GM23338 (cell line): ENCODE measurements around the gene IMMP2L. TPM values are rescaled to one million over a fixed set of nuclear protein-coding genes. Genes with fewer than 3 reads are reported as not detected.

ENCODE experiments used
- ATAC-seq: fragments of 200-7000 bp; cut with Tn5 transposase; 3 replicates; pipeline ENCODE4 v1.9.1; 2020
- DNase-seq: peaks from one replicate; pipeline ENCODE4 v3.0.0-alpha.2; 2015; ENCODE audit warnings: low spot score
- H2AFZ ChIP-seq: fragments of 200-600 bp; sonication (generic); 2 replicates; pipeline ENCODE4 v1.8.0; 2016; ENCODE audit warnings: antibody characterized with exemption, mild to moderate bottlenecking, moderate library complexity
- H3F3A ChIP-seq: fragments of 200-600 bp; sonication (generic); replicated peaks from 2 replicates; pipeline ENCODE4 v1.8.0; 2017; ENCODE audit warnings: antibody characterized with exemption, mixed run types, low read depth
- H3K27ac ChIP-seq: fragments of 200-600 bp; sonication (generic); 2 replicates; pipeline ENCODE4 v1.6.1; 2016; ENCODE audit warnings: low read depth
- H3K27me3 ChIP-seq: fragments of 200-600 bp; sonication (generic); 2 replicates; pipeline ENCODE4 v1.8.0; 2016; ENCODE audit warnings: mild to moderate bottlenecking, mixed run types, moderate library complexity; ENCODE audit not compliant: insufficient read depth
- H3K36me3 ChIP-seq: fragments of 200-600 bp; sonication (generic); 2 replicates; pipeline ENCODE4 v1.8.0; 2016; ENCODE audit warnings: mild to moderate bottlenecking; ENCODE audit not compliant: insufficient read depth
- H3K4me1 ChIP-seq: fragments of 200-600 bp; sonication (generic); 2 replicates; pipeline ENCODE4 v1.8.0; 2016; ENCODE audit warnings: mild to moderate bottlenecking, moderate library complexity; ENCODE audit not compliant: insufficient read depth
- H3K4me2 ChIP-seq: fragments of 200-600 bp; sonication (generic); 2 replicates; pipeline ENCODE4 v1.7.1; 2017; ENCODE audit warnings: mixed run types
- H3K4me3 ChIP-seq: fragments of 200-600 bp; sonication (generic); 2 replicates; pipeline ENCODE4 v1.6.1; 2016; ENCODE audit warnings: mixed run types
- H3K79me2 ChIP-seq: fragments of 200-600 bp; sonication (generic); replicated peaks from 2 replicates; pipeline ENCODE4 v1.8.0; 2017; ENCODE audit warnings: mild to moderate bottlenecking; ENCODE audit not compliant: insufficient read depth
- H3K9me2 ChIP-seq: fragments of 200-600 bp; sonication (generic); 2 replicates; pipeline ENCODE4 v1.8.0; 2017; ENCODE audit not compliant: insufficient read depth
- H4K20me1 ChIP-seq: fragments of 200-600 bp; sonication (generic); replicated peaks from 2 replicates; pipeline ENCODE4 v1.8.0; 2017; ENCODE audit warnings: mild to moderate bottlenecking; ENCODE audit not compliant: insufficient read depth
- H3K27ac Mint-ChIP-seq: 2 replicates; pipeline ENCODE4 v1.8.0; 2020; ENCODE audit warnings: inconsistent platforms, mild to moderate bottlenecking, moderate library complexity, mixed read lengths
- H3K27me3 Mint-ChIP-seq: 3 replicates; pipeline ENCODE4 v1.8.0; 2022; ENCODE audit warnings: low read depth, mild to moderate bottlenecking, moderate library complexity, mixed read lengths, inconsistent platforms; ENCODE audit not compliant: insufficient read depth, poor library complexity
- H3K36me3 Mint-ChIP-seq: 3 replicates; pipeline ENCODE4 v1.8.0; 2021; ENCODE audit warnings: low read depth, mild to moderate bottlenecking, inconsistent platforms, moderate library complexity, mixed read lengths
- H3K4me1 Mint-ChIP-seq: 3 replicates; pipeline ENCODE4 v1.8.0; 2020; ENCODE audit warnings: mild to moderate bottlenecking, inconsistent platforms, mixed read lengths
- H3K4me3 Mint-ChIP-seq: 3 replicates; pipeline ENCODE4 v1.8.0; 2021; ENCODE audit warnings: moderate library complexity, mild to moderate bottlenecking, inconsistent platforms, mixed read lengths
- H3K9me3 Mint-ChIP-seq: 3 replicates; pipeline ENCODE4 v1.8.0; 2020; ENCODE audit warnings: moderate library complexity, mild to moderate bottlenecking, inconsistent platforms, mixed read lengths
- CREB1 ChIP-seq: fragments of 250-450 bp; sonication (Bioruptor Pico); IDR thresholded peaks from 2 replicates; pipeline ENCODE4 v1.5.0; 2020; ENCODE audit warnings: low read depth, mild to moderate bottlenecking, moderate library complexity
- CTCF ChIP-seq, 2 experiments: fragments of 200-600 bp in 1 of 2; sonication (generic) in 1 of 2; conservative IDR thresholded peaks; 2 replicates each; pipeline versions ENCODE4 v1.5.1 to v1.6.1; 2016 to 2017; ENCODE audit warnings: antibody characterized with exemption in 2 of 2, low read depth in 2 of 2, mild to moderate bottlenecking in 2 of 2, moderate library complexity in 1 of 2
- EZH2 ChIP-seq: fragments of 200-600 bp; sonication (generic); IDR thresholded peaks from one replicate; pipeline ENCODE4 v1.8.0; 2017; ENCODE audit warnings: antibody characterized with exemption, mild to moderate bottlenecking, low read depth; ENCODE audit not compliant: unreplicated experiment
- EZH2phosphoT487 ChIP-seq: fragments of 200-600 bp; sonication (generic); IDR thresholded peaks from one replicate; pipeline ENCODE4 v1.8.1; 2018; ENCODE audit warnings: antibody characterized with exemption; ENCODE audit not compliant: unreplicated experiment
- NANOG ChIP-seq: IDR thresholded peaks from 2 replicates; pipeline ENCODE4 v1.6.1; 2016; ENCODE audit warnings: antibody characterized with exemption, borderline replicate concordance
- POLR2AphosphoS5 ChIP-seq: IDR thresholded peaks from 2 replicates; pipeline ENCODE4 v1.6.1; 2016; ENCODE audit warnings: antibody characterized with exemption, low read depth
- STAT1 ChIP-seq: IDR thresholded peaks from one replicate; pipeline ENCODE4 v1.6.1; 2016; ENCODE audit warnings: antibody characterized with exemption; ENCODE audit not compliant: unreplicated experiment
- ZNF114 ChIP-seq: fragments of 250-450 bp; sonication (Bioruptor Pico); IDR thresholded peaks from 2 replicates; pipeline ENCODE4 v1.5.0; 2020; ENCODE audit warnings: mild to moderate bottlenecking, moderate library complexity
- ZNF331 ChIP-seq: fragments of 250-450 bp; sonication (Bioruptor Pico); IDR thresholded peaks from 2 replicates; pipeline ENCODE4 v1.5.0; 2020; ENCODE audit warnings: low read depth, mild to moderate bottlenecking, moderate library complexity
- polyA plus RNA-seq: library from polyadenylated mRNA; unstranded; fragments of >200 nt; fragmentation: Nextera tagmentation; extraction: Ambion mirVana; gene quantifications from 2 replicates; pipeline ENCODE4 v1.2.1, GENCODE V29; 2016
- total RNA-seq: library from RNA; depleted of rRNA; stranded (reverse); fragments of >200 nt; shearing (Covaris generic); gene quantifications from 2 replicates; pipeline ENCODE4 v1.2.3, GENCODE V29; 2014
- TF ChIP-seq, protein P1 (sequence below): fragments of 250-450 bp; sonication (Bioruptor Pico); IDR thresholded peaks from 2 replicates; pipeline ENCODE4 v1.5.0; 2020; ENCODE audit warnings: mild to moderate bottlenecking, moderate library complexity
- TF ChIP-seq, protein P2 (sequence below): IDR thresholded peaks from one replicate; pipeline ENCODE4 v1.6.1; 2018; ENCODE audit warnings: antibody characterized with exemption; ENCODE audit not compliant: unreplicated experiment
- TF ChIP-seq, protein P3 (sequence below): IDR thresholded peaks from 2 replicates; pipeline ENCODE4 v1.6.1; 2016; ENCODE audit warnings: antibody characterized with exemption

The IMMP2L gene
- total and polyA plus RNA-seq, 2 experiments from 2014 or later, result 7.3 to 14.0 TPM

DNA sequence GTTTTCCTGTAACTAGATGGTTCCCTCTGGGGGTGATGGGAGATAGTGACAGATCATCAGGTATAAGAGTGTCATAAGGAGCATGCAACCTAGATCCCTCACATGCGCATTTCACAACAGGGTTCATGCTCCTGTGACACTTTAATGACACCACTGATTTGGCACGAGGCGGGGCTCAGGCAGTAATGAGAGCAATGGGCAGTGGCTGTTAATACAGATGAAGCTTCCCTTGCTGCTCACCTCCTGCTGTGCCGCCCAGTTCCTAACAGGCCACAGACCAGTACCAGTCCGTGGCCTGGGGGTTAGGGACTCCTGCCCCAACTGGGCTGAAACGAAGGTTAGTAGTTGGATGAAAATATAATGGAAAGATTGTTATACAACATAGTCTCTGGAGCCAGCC lies 673.0 kb downstream of the IMMP2L start:
- Histone ChIP-seq H4K20me1 (no peaks in the 10 kb centered on the region), H3K9me2 (no peaks in the 10 kb centered on the region; the same call in 1 of the 2 replicates), H3K79me2 (no peaks in the 10 kb centered on the region), H3K36me3 (no peaks in the 10 kb centered on the region), H3K27ac (no peak overlapping the region), H2AFZ (no peak overlapping the region), H3K4me1 (0 out of 2 replicates have a peak, but pooled peaks cover 3% of the 10 kb centered on the region), H3K4me3 (no peak overlapping the region), H3K4me2 (no peak overlapping the region), H3F3A (no peaks in the 10 kb centered on the region), H3K27me3 (no peaks in the 10 kb centered on the region)
- no peak for TF ChIP-seq NANOG
- TF ChIP-seq, protein P1, sequence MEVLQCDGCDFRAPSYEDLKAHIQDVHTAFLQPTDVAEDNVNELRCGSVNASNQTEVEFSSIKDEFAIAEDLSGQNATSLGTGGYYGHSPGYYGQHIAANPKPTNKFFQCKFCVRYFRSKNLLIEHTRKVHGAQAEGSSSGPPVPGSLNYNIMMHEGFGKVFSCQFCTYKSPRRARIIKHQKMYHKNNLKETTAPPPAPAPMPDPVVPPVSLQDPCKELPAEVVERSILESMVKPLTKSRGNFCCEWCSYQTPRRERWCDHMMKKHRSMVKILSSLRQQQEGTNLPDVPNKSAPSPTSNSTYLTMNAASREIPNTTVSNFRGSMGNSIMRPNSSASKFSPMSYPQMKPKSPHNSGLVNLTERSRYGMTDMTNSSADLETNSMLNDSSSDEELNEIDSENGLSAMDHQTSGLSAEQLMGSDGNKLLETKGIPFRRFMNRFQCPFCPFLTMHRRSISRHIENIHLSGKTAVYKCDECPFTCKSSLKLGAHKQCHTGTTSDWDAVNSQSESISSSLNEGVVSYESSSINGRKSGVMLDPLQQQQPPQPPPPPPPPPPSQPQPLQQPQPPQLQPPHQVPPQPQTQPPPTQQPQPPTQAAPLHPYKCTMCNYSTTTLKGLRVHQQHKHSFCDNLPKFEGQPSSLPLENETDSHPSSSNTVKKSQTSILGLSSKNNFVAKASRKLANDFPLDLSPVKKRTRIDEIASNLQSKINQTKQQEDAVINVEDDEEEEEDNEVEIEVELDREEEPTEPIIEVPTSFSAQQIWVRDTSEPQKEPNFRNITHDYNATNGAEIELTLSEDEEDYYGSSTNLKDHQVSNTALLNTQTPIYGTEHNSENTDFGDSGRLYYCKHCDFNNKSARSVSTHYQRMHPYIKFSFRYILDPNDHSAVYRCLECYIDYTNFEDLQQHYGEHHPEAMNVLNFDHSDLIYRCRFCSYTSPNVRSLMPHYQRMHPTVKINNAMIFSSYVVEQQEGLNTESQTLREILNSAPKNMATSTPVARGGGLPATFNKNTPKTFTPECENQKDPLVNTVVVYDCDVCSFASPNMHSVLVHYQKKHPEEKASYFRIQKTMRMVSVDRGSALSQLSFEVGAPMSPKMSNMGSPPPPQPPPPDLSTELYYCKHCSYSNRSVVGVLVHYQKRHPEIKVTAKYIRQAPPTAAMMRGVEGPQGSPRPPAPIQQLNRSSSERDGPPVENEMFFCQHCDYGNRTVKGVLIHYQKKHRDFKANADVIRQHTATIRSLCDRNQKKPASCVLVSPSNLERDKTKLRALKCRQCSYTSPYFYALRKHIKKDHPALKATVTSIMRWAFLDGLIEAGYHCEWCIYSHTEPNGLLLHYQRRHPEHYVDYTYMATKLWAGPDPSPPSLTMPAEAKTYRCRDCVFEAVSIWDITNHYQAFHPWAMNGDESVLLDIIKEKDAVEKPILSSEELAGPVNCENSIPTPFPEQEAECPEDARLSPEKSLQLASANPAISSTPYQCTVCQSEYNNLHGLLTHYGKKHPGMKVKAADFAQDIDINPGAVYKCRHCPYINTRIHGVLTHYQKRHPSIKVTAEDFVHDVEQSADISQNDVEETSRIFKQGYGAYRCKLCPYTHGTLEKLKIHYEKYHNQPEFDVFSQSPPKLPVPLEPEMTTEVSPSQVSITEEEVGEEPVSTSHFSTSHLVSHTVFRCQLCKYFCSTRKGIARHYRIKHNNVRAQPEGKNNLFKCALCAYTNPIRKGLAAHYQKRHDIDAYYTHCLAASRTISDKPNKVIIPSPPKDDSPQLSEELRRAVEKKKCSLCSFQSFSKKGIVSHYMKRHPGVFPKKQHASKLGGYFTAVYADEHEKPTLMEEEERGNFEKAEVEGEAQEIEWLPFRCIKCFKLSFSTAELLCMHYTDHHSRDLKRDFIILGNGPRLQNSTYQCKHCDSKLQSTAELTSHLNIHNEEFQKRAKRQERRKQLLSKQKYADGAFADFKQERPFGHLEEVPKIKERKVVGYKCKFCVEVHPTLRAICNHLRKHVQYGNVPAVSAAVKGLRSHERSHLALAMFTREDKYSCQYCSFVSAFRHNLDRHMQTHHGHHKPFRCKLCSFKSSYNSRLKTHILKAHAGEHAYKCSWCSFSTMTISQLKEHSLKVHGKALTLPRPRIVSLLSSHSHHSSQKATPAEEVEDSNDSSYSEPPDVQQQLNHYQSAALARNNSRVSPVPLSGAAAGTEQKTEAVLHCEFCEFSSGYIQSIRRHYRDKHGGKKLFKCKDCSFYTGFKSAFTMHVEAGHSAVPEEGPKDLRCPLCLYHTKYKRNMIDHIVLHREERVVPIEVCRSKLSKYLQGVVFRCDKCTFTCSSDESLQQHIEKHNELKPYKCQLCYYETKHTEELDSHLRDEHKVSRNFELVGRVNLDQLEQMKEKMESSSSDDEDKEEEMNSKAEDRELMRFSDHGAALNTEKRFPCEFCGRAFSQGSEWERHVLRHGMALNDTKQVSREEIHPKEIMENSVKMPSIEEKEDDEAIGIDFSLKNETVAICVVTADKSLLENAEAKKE (CRISPR knock-in tag), result no peak
- TF ChIP-seq, protein P2, sequence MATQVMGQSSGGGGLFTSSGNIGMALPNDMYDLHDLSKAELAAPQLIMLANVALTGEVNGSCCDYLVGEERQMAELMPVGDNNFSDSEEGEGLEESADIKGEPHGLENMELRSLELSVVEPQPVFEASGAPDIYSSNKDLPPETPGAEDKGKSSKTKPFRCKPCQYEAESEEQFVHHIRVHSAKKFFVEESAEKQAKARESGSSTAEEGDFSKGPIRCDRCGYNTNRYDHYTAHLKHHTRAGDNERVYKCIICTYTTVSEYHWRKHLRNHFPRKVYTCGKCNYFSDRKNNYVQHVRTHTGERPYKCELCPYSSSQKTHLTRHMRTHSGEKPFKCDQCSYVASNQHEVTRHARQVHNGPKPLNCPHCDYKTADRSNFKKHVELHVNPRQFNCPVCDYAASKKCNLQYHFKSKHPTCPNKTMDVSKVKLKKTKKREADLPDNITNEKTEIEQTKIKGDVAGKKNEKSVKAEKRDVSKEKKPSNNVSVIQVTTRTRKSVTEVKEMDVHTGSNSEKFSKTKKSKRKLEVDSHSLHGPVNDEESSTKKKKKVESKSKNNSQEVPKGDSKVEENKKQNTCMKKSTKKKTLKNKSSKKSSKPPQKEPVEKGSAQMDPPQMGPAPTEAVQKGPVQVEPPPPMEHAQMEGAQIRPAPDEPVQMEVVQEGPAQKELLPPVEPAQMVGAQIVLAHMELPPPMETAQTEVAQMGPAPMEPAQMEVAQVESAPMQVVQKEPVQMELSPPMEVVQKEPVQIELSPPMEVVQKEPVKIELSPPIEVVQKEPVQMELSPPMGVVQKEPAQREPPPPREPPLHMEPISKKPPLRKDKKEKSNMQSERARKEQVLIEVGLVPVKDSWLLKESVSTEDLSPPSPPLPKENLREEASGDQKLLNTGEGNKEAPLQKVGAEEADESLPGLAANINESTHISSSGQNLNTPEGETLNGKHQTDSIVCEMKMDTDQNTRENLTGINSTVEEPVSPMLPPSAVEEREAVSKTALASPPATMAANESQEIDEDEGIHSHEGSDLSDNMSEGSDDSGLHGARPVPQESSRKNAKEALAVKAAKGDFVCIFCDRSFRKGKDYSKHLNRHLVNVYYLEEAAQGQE, result no peak
- TF ChIP-seq, protein P3, sequence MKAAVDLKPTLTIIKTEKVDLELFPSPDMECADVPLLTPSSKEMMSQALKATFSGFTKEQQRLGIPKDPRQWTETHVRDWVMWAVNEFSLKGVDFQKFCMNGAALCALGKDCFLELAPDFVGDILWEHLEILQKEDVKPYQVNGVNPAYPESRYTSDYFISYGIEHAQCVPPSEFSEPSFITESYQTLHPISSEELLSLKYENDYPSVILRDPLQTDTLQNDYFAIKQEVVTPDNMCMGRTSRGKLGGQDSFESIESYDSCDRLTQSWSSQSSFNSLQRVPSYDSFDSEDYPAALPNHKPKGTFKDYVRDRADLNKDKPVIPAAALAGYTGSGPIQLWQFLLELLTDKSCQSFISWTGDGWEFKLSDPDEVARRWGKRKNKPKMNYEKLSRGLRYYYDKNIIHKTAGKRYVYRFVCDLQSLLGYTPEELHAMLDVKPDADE, result no peak
- no peak for TF ChIP-seq STAT1
- no peak for TF ChIP-seq EZH2
- no peak for TF ChIP-seq CREB1 (CRISPR knock-in tag)
- no peak; a peak in 1 of 4 replicates for TF ChIP-seq CTCF (conservative IDR thresholded peaks at IDR 0.05; ENCODE audit: low read depth in 2 of 2)
- TF ChIP-seq POLR2AphosphoS5, result no peak
- TF ChIP-seq ZNF114 (CRISPR knock-in tag), result no peak
- TF ChIP-seq EZH2phosphoT487, result no peak
- no peak for TF ChIP-seq ZNF331 (CRISPR knock-in tag)
- Mint-ChIP-seq H3K4me1 (peaks cover 8% of the 10 kb centered on the region; the same call in 2 of the 3 replicates), H3K9me3 (no peaks in the 10 kb centered on the region), H3K36me3 (no peaks in the 10 kb centered on the region), H3K27me3 (no peaks in the 10 kb centered on the region), H3K4me3 (no peak overlapping the region), H3K27ac (no peak overlapping the region)
- DNase-seq (peak; percentile 5), ATAC-seq (peak; percentile 43; the same call in 2 of the 3 replicates)
